ENCODE data around the gene TMEM220. TPM values are rescaled to one million over a fixed set of nuclear protein-coding genes. Genes with fewer than 3 reads are reported as not detected.

TMEM220 gene
- total RNA-seq, 1 experiment from 2014 or later: not detected

DNA sequence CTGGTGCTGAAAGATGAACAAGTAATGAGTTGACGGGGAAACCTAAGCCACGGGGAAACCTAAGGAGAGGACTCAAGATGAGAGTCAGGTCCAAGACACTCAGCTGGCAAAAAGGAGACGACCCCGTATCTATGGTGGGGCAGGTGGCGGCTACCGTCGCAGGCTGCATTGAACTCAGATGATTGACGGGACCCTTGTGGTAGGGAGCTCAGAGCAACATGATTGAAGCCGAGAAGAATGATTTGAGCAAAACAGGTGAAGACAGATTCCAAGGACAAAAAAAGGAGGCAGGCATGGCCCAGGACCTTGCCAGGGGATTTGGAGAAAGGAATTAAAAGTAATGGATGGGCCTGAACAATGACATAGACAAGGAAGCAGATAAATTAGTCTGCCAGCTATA, 65.3 kb downstream of the TMEM220 start:
- no TSS peak for BruUV-seq (replicated peaks)
- intact Hi-C loops (cut with micrococcal nuclease; ENCODE audit: unreplicated experiment): no loop called here
- no peak overlapping the region for H3K4me3 ChIP-seq

More for the DNA sequence above, 65.3 kb downstream of the TMEM220 start:
- Histone ChIP-seq H3K79me2 (ENCODE audit: low read depth) (no peaks in the 10 kb centered on the region), H2AFZ (no peak overlapping the region), H4K20me1 (ENCODE audit: insufficient read depth) (no peaks in the 10 kb centered on the region), H3K27ac (no peak overlapping the region), H3K4me1 (replicated peaks; ENCODE audit: insufficient read depth) (no peaks in the 10 kb centered on the region), H3K4me2 (no peak overlapping the region), H3K36me3 (ENCODE audit: low read depth) (no peaks in the 10 kb centered on the region), H3K27me3 (ENCODE audit: insufficient read depth, low read depth) (no peaks in the 10 kb centered on the region), H3F3A (ENCODE audit: insufficient read depth, low read depth) (no peaks in the 10 kb centered on the region), H3K9me2 (ENCODE audit: insufficient read depth) (no peaks in the 10 kb centered on the region), H3K9me3 (ENCODE audit: insufficient read depth, low read depth) (no peaks in the 10 kb centered on the region)
- TF ChIP-seq CTCF (conservative IDR thresholded peaks at IDR 0.05) (no peak), EZH2 (IDR thresholded peaks at IDR 0.05; ENCODE audit: low read depth) (no peak)
- CTCF ChIA-PET: no interaction called here
- POLR2A ChIA-PET (ENCODE audit: unreplicated experiment): no interaction called here
- no peak for DNase-seq

Other genes starting within 250 kb of the TMEM220 start
- gene MYH1, start 211.5 kb downstream of the TMEM220 start, total RNA-seq (2021): not detected in 2 replicates
- not detected in 2 replicates for gene MYH2, start 180.4 kb downstream of the TMEM220 start, total RNA-seq (2021)
- gene MYH3, start 72.7 kb downstream of the TMEM220 start, total RNA-seq (2021): 0.07 and 1.1 TPM in 2 replicates
- 39.6 and 59.6 TPM in 2 replicates for gene SCO1, start 32.5 kb downstream of the TMEM220 start, total RNA-seq (2021)
- 6.4 and 7.9 TPM in 2 replicates for gene ADPRM, start 32.4 kb downstream of the TMEM220 start, total RNA-seq (2021)
- not detected in 2 replicates for gene TMEM238L, start 74.1 kb upstream of the TMEM220 start, total RNA-seq (2021)
- not detected in 2 replicates for gene PIRT, start 108.1 kb upstream of the TMEM220 start, total RNA-seq (2021)

Measured in PC-9 (cell line).